ENCODE results near the gene CCDC167. TPM values are rescaled to one million over a fixed set of nuclear protein-coding genes. Genes with fewer than 3 reads are reported as not detected.

CCDC167 gene
- total RNA-seq, 1 donor, result 12.5 TPM

- H3K4me3 ChIP-seq (ENCODE audit: low read depth, low read length), result no peak overlapping the region
- DNase-seq (ENCODE audit: low read depth), result no peak
- no peak for TF ChIP-seq CTCF (IDR thresholded peaks at IDR 0.05; ENCODE audit: insufficient read depth, low read depth, low read length)
Observed at GRCh38 chr6:37513155-37513554, 13.5 kb upstream of the CCDC167 start.

- DNase-seq (ENCODE audit: low read depth), result no peak
- no peak for TF ChIP-seq CTCF (IDR thresholded peaks at IDR 0.05; ENCODE audit: insufficient read depth, low read depth, low read length)
- no peak overlapping the region for H3K4me3 ChIP-seq (ENCODE audit: low read depth, low read length)
Observed at GRCh38 chr6:37512400-37513011, 12.8 kb upstream of the CCDC167 start.

GRCh38 chr6:37511910-37512399 is 12.3 kb upstream of the CCDC167 start:
- TF ChIP-seq CTCF (IDR thresholded peaks at IDR 0.05; ENCODE audit: insufficient read depth, low read depth, low read length), result no peak
- H3K4me3 ChIP-seq (ENCODE audit: low read depth, low read length), result no peak overlapping the region
- DNase-seq (ENCODE audit: low read depth), result no peak

GRCh38 chr6:37511201-37511600 is 11.5 kb upstream of the CCDC167 start:
- H3K4me3 ChIP-seq (ENCODE audit: low read depth, low read length), result no peak overlapping the region
- no peak for TF ChIP-seq CTCF (IDR thresholded peaks at IDR 0.05; ENCODE audit: insufficient read depth, low read depth, low read length)
- no peak for DNase-seq (ENCODE audit: low read depth)

GRCh38 chr6:37507690-37508421 is 8.2 kb upstream of the CCDC167 start:
- no peak for DNase-seq (ENCODE audit: low read depth)
- H3K4me3 ChIP-seq (ENCODE audit: low read depth, low read length), result no peak overlapping the region
- TF ChIP-seq CTCF (IDR thresholded peaks at IDR 0.05; ENCODE audit: insufficient read depth, low read depth, low read length), result no peak

- DNase-seq (ENCODE audit: low read depth), result no peak
- H3K4me3 ChIP-seq (ENCODE audit: low read depth, low read length), result no peak overlapping the region
- no peak for TF ChIP-seq CTCF (IDR thresholded peaks at IDR 0.05; ENCODE audit: insufficient read depth, low read depth, low read length)
Observed at GRCh38 chr6:37507077-37507476, 7.4 kb upstream of the CCDC167 start.
